Measurements from ENCODE around the gene GYPA.

The GYPA gene

GRCh38 chr4:144181391-144181790, 40.9 kb upstream of the GYPA start:
- ATAC-seq, result no peak
- no peak for TF ChIP-seq ISL1 (CRISPR knock-in tag; IDR thresholded peaks at IDR 0.05)
- TF ChIP-seq SNAI2 (CRISPR knock-in tag; IDR thresholded peaks at IDR 0.05), result no peak
- no peak for TF ChIP-seq OSR1 (CRISPR knock-in tag; IDR thresholded peaks at IDR 0.05)
- TF ChIP-seq CSRNP3 (CRISPR knock-in tag; IDR thresholded peaks at IDR 0.05), result no peak
- TF ChIP-seq TCF4 (CRISPR knock-in tag; IDR thresholded peaks at IDR 0.05; ENCODE audit: borderline replicate concordance), result no peak
- TF ChIP-seq ZFP30 (CRISPR knock-in tag; IDR thresholded peaks at IDR 0.05), result no peak
- no peak for TF ChIP-seq ZNF565 (CRISPR knock-in tag; conservative IDR thresholded peaks at IDR 0.05; ENCODE audit: low read depth)
- TF ChIP-seq, protein P1, sequence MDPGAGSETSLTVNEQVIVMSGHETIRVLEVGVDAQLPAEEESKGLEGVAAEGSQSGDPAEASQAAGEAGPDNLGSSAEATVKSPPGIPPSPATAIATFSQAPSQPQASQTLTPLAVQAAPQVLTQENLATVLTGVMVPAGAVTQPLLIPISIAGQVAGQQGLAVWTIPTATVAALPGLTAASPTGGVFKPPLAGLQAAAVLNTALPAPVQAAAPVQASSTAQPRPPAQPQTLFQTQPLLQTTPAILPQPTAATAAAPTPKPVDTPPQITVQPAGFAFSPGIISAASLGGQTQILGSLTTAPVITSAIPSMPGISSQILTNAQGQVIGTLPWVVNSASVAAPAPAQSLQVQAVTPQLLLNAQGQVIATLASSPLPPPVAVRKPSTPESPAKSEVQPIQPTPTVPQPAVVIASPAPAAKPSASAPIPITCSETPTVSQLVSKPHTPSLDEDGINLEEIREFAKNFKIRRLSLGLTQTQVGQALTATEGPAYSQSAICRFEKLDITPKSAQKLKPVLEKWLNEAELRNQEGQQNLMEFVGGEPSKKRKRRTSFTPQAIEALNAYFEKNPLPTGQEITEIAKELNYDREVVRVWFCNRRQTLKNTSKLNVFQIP (CRISPR knock-in tag; IDR thresholded peaks at IDR 0.05; ENCODE audit: borderline replicate concordance, low read depth), result no peak
- TF ChIP-seq ZNF70 (CRISPR knock-in tag; IDR thresholded peaks at IDR 0.05), result no peak
- TF ChIP-seq ZFP3 (CRISPR knock-in tag; IDR thresholded peaks at IDR 0.05), result no peak
- no peak for TF ChIP-seq ZNF8 (CRISPR knock-in tag; IDR thresholded peaks at IDR 0.05)
- no peak for TF ChIP-seq PATZ1 (CRISPR knock-in tag; IDR thresholded peaks at IDR 0.05; ENCODE audit: borderline replicate concordance)
- TF ChIP-seq GLIS3 (CRISPR knock-in tag; IDR thresholded peaks at IDR 0.05), result no peak

- no peak for TF ChIP-seq CSRNP3 (CRISPR knock-in tag; IDR thresholded peaks at IDR 0.05)
- no peak for TF ChIP-seq ZFP3 (CRISPR knock-in tag; IDR thresholded peaks at IDR 0.05)
- TF ChIP-seq, protein P1 (CRISPR knock-in tag; IDR thresholded peaks at IDR 0.05; ENCODE audit: borderline replicate concordance, low read depth), result no peak
- no peak for TF ChIP-seq ZC3H10 (CRISPR knock-in tag; IDR thresholded peaks at IDR 0.05)
- TF ChIP-seq OSR1 (CRISPR knock-in tag; IDR thresholded peaks at IDR 0.05), result no peak
- TF ChIP-seq TCF4 (CRISPR knock-in tag; IDR thresholded peaks at IDR 0.05; ENCODE audit: borderline replicate concordance), result no peak
- no peak for TF ChIP-seq RARB (CRISPR knock-in tag; IDR thresholded peaks at IDR 0.05)
- no peak for TF ChIP-seq GLIS3 (CRISPR knock-in tag; IDR thresholded peaks at IDR 0.05)
- TF ChIP-seq ARNTL (CRISPR knock-in tag; IDR thresholded peaks at IDR 0.05; ENCODE audit: borderline replicate concordance, low read depth), result no peak
- no peak for TF ChIP-seq CREB5 (CRISPR knock-in tag; IDR thresholded peaks at IDR 0.05; ENCODE audit: low read depth)
- TF ChIP-seq PATZ1 (CRISPR knock-in tag; IDR thresholded peaks at IDR 0.05; ENCODE audit: borderline replicate concordance), result no peak
- ATAC-seq, result no peak
Measured at GRCh38 chr4:144179152-144179739, 38.7 kb upstream of the GYPA start.
